HEK293 (cell line): Measurements from ENCODE around the gene TPRN.

Source experiments
- YY1 ChIP-seq: fragments of 450-650 bp; formaldehyde crosslinking; IDR thresholded peaks from 2 replicates; pipeline ENCODE4 v1.5.1; 2018; ENCODE audit warnings: missing biosample characterization, missing genetic modification characterization
- TF ChIP-seq, protein P1 (sequence below): fragments of 450-650 bp; formaldehyde crosslinking; IDR thresholded peaks from 2 replicates; pipeline ENCODE4 v1.5.1; 2016; ENCODE audit warnings: missing biosample characterization, missing genetic modification characterization

DNA sequence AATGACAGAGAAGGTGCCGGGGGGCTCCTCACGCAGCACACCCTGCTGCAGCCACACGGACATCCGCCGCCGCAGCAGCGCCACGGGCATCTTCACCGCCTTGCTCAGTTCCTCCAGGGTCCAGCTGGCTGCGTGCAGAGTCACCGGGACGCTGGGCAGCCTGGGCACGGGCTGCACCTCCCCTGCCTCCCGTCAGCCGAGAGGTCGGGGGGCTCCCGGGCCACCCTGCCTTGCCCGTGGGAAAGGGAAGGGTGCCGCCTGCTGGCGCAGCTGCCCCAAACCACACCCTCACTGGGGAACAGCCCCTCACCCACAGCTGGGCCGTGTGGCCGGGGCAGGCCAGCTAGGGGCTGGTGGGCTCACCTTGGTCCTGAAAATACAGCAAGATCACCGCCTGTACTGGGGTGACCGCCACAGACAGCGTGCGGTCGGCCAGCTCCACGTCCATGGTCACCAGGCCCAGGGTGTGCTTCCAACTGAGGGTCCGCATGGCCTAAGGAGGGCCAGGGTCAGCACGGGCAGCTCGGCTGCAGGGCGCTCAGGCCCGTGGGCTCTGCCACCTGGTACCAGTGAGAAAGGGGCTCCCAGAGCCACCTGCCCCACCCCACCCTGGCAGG is 25.1 kb downstream of the TPRN start:
- TF ChIP-seq, protein P1, sequence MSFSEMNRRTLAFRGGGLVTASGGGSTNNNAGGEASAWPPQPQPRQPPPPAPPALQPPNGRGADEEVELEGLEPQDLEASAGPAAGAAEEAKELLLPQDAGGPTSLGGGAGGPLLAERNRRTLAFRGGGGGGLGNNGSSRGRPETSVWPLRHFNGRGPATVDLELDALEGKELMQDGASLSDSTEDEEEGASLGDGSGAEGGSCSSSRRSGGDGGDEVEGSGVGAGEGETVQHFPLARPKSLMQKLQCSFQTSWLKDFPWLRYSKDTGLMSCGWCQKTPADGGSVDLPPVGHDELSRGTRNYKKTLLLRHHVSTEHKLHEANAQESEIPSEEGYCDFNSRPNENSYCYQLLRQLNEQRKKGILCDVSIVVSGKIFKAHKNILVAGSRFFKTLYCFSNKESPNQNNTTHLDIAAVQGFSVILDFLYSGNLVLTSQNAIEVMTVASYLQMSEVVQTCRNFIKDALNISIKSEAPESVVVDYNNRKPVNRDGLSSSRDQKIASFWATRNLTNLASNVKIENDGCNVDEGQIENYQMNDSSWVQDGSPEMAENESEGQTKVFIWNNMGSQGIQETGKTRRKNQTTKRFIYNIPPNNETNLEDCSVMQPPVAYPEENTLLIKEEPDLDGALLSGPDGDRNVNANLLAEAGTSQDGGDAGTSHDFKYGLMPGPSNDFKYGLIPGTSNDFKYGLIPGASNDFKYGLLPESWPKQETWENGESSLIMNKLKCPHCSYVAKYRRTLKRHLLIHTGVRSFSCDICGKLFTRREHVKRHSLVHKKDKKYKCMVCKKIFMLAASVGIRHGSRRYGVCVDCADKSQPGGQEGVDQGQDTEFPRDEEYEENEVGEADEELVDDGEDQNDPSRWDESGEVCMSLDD (tag by site-specific recombination): no peak
- no peak for TF ChIP-seq YY1 (tag by site-specific recombination)
